HCT116 (cell line): ENCODE results near the gene BTBD9. TPM values are rescaled to one million over a fixed set of nuclear protein-coding genes. Genes with fewer than 3 reads are reported as not detected.

Experiments used
- ATAC-seq: fragments of 200-7000 bp; cut with Tn5 transposase; 2 replicates; pipeline ENCODE4 v1.9.1; 2020; ENCODE audit warnings: mild to moderate bottlenecking, moderate library complexity
- BruUV-seq: library from RNA; stranded (reverse); fragments of 400-500 nt; replicated peaks from 2 replicates; lab custom pipeline; 2021; lab: Mats Ljungman, UMichigan
- CTCF ChIA-PET: fragments of 300-600 bp; sonication (Branson Sonifier 250); formaldehyde crosslinking; loops from one replicate; lab custom pipeline; 2021; ENCODE audit warnings: antibody characterized with exemption; lab: Charles Lee
- POLR2A ChIA-PET: fragments of 300-600, 350-600 bp; sonication (Branson Sonifier 250); formaldehyde crosslinking; loops from one replicate; lab custom pipeline; 2021; ENCODE audit warnings: antibody characterized with exemption; lab: Charles Lee
- RAD21 ChIA-PET, 2 experiments: fragments of 300-600 bp; sonication (Branson Sonifier 250); formaldehyde crosslinking; loops; one replicate each; lab custom pipeline; 2023; ENCODE audit warnings: low total read pairs in 2 of 2; ENCODE audit not compliant: uncharacterized antibody in 2 of 2, unreplicated experiment in 2 of 2, low non-redundant PET in 1 of 2; lab: Charles Lee
- DNase-seq: peaks from one replicate; pipeline ENCODE4 v3.0.0-alpha.2; 2010; ENCODE audit warnings: low read depth, low spot score
- H2AFZ ChIP-seq: fragments of 200-600 bp; shearing (Covaris generic), sonication (generic); 2 replicates; pipeline ENCODE4 v1.6.1; 2017; ENCODE audit warnings: low read depth, mixed run types, mixed read lengths, antibody characterized with exemption, low read length; ENCODE audit not compliant: poor library complexity, severe bottlenecking
- H3K27ac ChIP-seq: 2 replicates; pipeline ENCODE4 v1.5.1; 2012; ENCODE audit warnings: low read depth, low read length
- H3K27me3 ChIP-seq: fragments of 200-600 bp; sonication (generic); 2 replicates; pipeline ENCODE4 v1.6.1; 2016; ENCODE audit warnings: mixed run types, low read length, mixed read lengths; ENCODE audit not compliant: insufficient read depth
- H3K36me3 ChIP-seq, 2 experiments: fragments of 200-500 bp in 1 of 2; fragments of 200-600 bp in 1 of 2; sonication (Bioruptor generic) in 1 of 2; sonication (generic) in 1 of 2; 2 replicates each; pipeline versions ENCODE4 v1.5.1 to v1.6.1; 2014 to 2016; ENCODE audit warnings: low read length in 2 of 2, inconsistent platforms in 1 of 2, mixed read lengths in 1 of 2, mixed run types in 1 of 2; ENCODE audit not compliant: insufficient read depth in 2 of 2, control insufficient read depth in 1 of 2
- H3K4me1 ChIP-seq, 2 experiments: fragments of 200-600 bp in 1 of 2; sonication (generic) in 1 of 2; 2 replicates each; pipeline versions ENCODE4 v1.5.1 to v1.6.1; 2012 to 2017; ENCODE audit warnings: low read length in 2 of 2, inconsistent platforms in 1 of 2, mild to moderate bottlenecking in 1 of 2, mixed read lengths in 1 of 2, mixed run types in 1 of 2, moderate library complexity in 1 of 2; ENCODE audit not compliant: insufficient read depth in 2 of 2, control insufficient read depth in 1 of 2
- H3K4me2 ChIP-seq: fragments of 200-600 bp; sonication (generic); 2 replicates; pipeline ENCODE4 v1.6.1; 2017; ENCODE audit warnings: mixed run types, low read length, mixed read lengths
- H3K4me3 ChIP-seq, 2 experiments: fragments of 200-600 bp in 1 of 2; sonication (generic) in 1 of 2; replicated peaks in 1 of 2; 2 replicates each; pipeline ENCODE4 v1.5.1; 2011 to 2016; ENCODE audit warnings: low read length in 2 of 2, control low read depth in 1 of 2, low read depth in 1 of 2, mild to moderate bottlenecking in 1 of 2, mixed read lengths in 1 of 2, mixed run types in 1 of 2
- H3K79me2 ChIP-seq: fragments of 200-600 bp; sonication (generic); 2 replicates; pipeline ENCODE4 v1.6.1; 2017; ENCODE audit warnings: mild to moderate bottlenecking, mixed run types, low read length, moderate library complexity, mixed read lengths; ENCODE audit not compliant: insufficient read depth
- H3K9ac ChIP-seq: fragments of 200-600 bp; sonication (generic); 2 replicates; pipeline ENCODE4 v1.6.1; 2016; ENCODE audit warnings: low read length, mixed read lengths
- H3K9me2 ChIP-seq: fragments of 200-600 bp; sonication (generic), shearing (Covaris generic); 2 replicates; pipeline ENCODE4 v1.6.1; 2017; ENCODE audit warnings: mixed run types, mild to moderate bottlenecking, moderate library complexity; ENCODE audit not compliant: insufficient read depth
- H3K9me3 ChIP-seq, 2 experiments: fragments of 200-500 bp in 1 of 2; fragments of 200-600 bp in 1 of 2; sonication (Bioruptor generic) in 1 of 2; sonication (generic) in 1 of 2; 2 replicates each; pipeline ENCODE4 v1.6.1; 2014 to 2017; ENCODE audit warnings: low read length in 2 of 2, mixed read lengths in 2 of 2, inconsistent platforms in 1 of 2, low read depth in 1 of 2, mild to moderate bottlenecking in 1 of 2, mixed run types in 1 of 2, moderate library complexity in 1 of 2; ENCODE audit not compliant: control insufficient read depth in 1 of 2, insufficient read depth in 1 of 2
- H4K20me1 ChIP-seq: fragments of 200-600 bp; sonication (generic), shearing (Covaris generic); 2 replicates; pipeline ENCODE4 v1.6.1; 2017; ENCODE audit warnings: mixed run types, mild to moderate bottlenecking, moderate library complexity; ENCODE audit not compliant: insufficient read depth
- EGR1 ChIP-seq: IDR thresholded peaks from 2 replicates; pipeline ENCODE4 v1.6.1; 2012; ENCODE audit warnings: low read depth
- ELF1 ChIP-seq: IDR thresholded peaks from 2 replicates; pipeline ENCODE4 v1.6.1; 2012; ENCODE audit warnings: low read depth, borderline replicate concordance
- FOSL1 ChIP-seq: IDR thresholded peaks from 2 replicates; pipeline ENCODE4 v1.6.1; 2012; ENCODE audit warnings: low read depth
- POLR2A ChIP-seq: IDR thresholded peaks from 2 replicates; pipeline ENCODE4 v1.7.0; 2011; ENCODE audit warnings: borderline replicate concordance; ENCODE audit not compliant: insufficient read depth, insufficient read length; ENCODE audit errors: extremely low read depth
- POLR2AphosphoS5 ChIP-seq: IDR thresholded peaks from 2 replicates; pipeline ENCODE4 v1.6.1; 2011; ENCODE audit warnings: mild to moderate bottlenecking, low read depth, low read length, moderate library complexity
- RAD21 ChIP-seq: IDR thresholded peaks from 2 replicates; pipeline ENCODE4 v1.6.1; 2012; ENCODE audit warnings: low read depth, mild to moderate bottlenecking
- SIN3A ChIP-seq: IDR thresholded peaks from 2 replicates; pipeline ENCODE4 v1.6.1; 2012; ENCODE audit warnings: low read depth
- TCF7L2 ChIP-seq: IDR thresholded peaks from 2 replicates; pipeline ENCODE4 v1.7.0; 2011; ENCODE audit warnings: borderline replicate concordance, inconsistent platforms; ENCODE audit not compliant: insufficient read depth, insufficient read length; ENCODE audit errors: extremely low read depth
- YY1 ChIP-seq: IDR thresholded peaks from 2 replicates; pipeline ENCODE4 v1.6.1; 2011; ENCODE audit warnings: low read length, low read depth, moderate library complexity, mild to moderate bottlenecking; ENCODE audit not compliant: insufficient replicate concordance; ENCODE audit errors: extremely low read depth
- ZFX ChIP-seq: fragments of 450-650 bp; IDR thresholded peaks from 2 replicates; pipeline ENCODE4 v1.6.1; 2017
- intact Hi-C: fragments of 100-400 bp; cut with micrococcal nuclease; formaldehyde crosslinking; loops from 2 replicates; pipeline ENCODE4 v1.10.0; 2022
- total RNA-seq: library from RNA; stranded (reverse); gene quantifications from one replicate; pipeline ENCODE4 v1.2.1, GENCODE V29; 2021; ENCODE audit not compliant: unreplicated experiment
- TF ChIP-seq, protein P1 (sequence below), 3 experiments: fragments of 200-600 bp in 1 of 3; sonication (generic) in 1 of 3; IDR thresholded peaks in 2 of 3; conservative IDR thresholded peaks in 1 of 3; 2 replicates each; pipeline ENCODE4 v1.5.1; 2012 to 2017; ENCODE audit warnings: low read depth in 2 of 3, low read length in 2 of 3, antibody characterized with exemption in 1 of 3, borderline replicate concordance in 1 of 3, control low read depth in 1 of 3, mild to moderate bottlenecking in 1 of 3, mixed read lengths in 1 of 3, mixed run types in 1 of 3, moderate library complexity in 1 of 3; ENCODE audit not compliant: insufficient read depth in 1 of 3
- TF ChIP-seq, protein P2 (sequence below): IDR thresholded peaks from 2 replicates; pipeline ENCODE4 v1.6.1; 2011; ENCODE audit warnings: mild to moderate bottlenecking, low read length, moderate library complexity; ENCODE audit not compliant: insufficient replicate concordance; ENCODE audit errors: extremely low read depth

BTBD9 gene
- total RNA-seq, 1 experiment from 2014 or later: 10.9 TPM

DNA sequence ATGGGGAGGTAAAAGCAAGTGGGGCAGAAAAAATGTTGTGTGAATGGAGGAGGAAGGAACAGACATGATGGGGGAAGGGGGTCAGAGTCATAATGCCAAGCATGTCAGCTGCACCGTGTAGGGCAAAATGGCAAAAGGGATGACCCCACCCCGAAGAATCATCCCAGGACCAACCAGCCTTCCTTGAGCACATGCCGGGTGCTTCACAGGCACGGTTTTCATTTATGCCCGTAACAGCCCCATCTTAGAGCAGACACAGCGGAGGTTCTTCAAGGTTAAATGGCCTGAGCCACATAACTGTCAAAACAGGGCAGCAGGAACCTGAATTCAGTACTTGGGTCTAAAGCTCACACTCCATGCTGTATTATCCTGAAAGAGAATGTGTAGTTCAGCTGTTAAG, 498.0 kb downstream of the BTBD9 start:
- H3K4me2 ChIP-seq: no peak overlapping the region
- H3K4me1 ChIP-seq: no peaks in the 10 kb centered on the region
- H3K9me3 ChIP-seq: no peaks in the 10 kb centered on the region
- DNase-seq: no peak
- H3K4me3 ChIP-seq: no peak overlapping the region
- no peaks in the 10 kb centered on the region for H3K79me2 ChIP-seq
- no peaks in the 10 kb centered on the region for H3K36me3 ChIP-seq
- no peaks in the 10 kb centered on the region for H3K9me2 ChIP-seq
- H3K9ac ChIP-seq: no peak overlapping the region
- RAD21 ChIA-PET: no interaction called here
- TF ChIP-seq SIN3A (no peak), POLR2A (no peak), FOSL1 (no peak), POLR2AphosphoS5 (no peak), ELF1 (no peak), YY1 (no peak), TCF7L2 (no peak), RAD21 (no peak), ZFX (no peak), EGR1 (no peak)
- TF ChIP-seq, protein P1, sequence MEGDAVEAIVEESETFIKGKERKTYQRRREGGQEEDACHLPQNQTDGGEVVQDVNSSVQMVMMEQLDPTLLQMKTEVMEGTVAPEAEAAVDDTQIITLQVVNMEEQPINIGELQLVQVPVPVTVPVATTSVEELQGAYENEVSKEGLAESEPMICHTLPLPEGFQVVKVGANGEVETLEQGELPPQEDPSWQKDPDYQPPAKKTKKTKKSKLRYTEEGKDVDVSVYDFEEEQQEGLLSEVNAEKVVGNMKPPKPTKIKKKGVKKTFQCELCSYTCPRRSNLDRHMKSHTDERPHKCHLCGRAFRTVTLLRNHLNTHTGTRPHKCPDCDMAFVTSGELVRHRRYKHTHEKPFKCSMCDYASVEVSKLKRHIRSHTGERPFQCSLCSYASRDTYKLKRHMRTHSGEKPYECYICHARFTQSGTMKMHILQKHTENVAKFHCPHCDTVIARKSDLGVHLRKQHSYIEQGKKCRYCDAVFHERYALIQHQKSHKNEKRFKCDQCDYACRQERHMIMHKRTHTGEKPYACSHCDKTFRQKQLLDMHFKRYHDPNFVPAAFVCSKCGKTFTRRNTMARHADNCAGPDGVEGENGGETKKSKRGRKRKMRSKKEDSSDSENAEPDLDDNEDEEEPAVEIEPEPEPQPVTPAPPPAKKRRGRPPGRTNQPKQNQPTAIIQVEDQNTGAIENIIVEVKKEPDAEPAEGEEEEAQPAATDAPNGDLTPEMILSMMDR (IDR thresholded peaks at IDR 0.05 in 2 of 3, conservative IDR thresholded peaks at IDR 0.05 in 1 of 3; ENCODE audit: borderline replicate concordance in 1 of 3, insufficient read depth in 1 of 3, low read depth in 2 of 3, low read length in 2 of 3): no peak
- TF ChIP-seq, protein P2, sequence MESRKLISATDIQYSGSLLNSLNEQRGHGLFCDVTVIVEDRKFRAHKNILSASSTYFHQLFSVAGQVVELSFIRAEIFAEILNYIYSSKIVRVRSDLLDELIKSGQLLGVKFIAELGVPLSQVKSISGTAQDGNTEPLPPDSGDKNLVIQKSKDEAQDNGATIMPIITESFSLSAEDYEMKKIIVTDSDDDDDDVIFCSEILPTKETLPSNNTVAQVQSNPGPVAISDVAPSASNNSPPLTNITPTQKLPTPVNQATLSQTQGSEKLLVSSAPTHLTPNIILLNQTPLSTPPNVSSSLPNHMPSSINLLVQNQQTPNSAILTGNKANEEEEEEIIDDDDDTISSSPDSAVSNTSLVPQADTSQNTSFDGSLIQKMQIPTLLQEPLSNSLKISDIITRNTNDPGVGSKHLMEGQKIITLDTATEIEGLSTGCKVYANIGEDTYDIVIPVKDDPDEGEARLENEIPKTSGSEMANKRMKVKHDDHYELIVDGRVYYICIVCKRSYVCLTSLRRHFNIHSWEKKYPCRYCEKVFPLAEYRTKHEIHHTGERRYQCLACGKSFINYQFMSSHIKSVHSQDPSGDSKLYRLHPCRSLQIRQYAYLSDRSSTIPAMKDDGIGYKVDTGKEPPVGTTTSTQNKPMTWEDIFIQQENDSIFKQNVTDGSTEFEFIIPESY: no peak
- TF ChIP-seq, all 23 proteins: peak for 0
- intact Hi-C loops: no loop called here
- no TSS peak for BruUV-seq
- ATAC-seq: no peak
- Histone ChIP-seq H2AFZ (no peak overlapping the region), H3K27me3 (no peaks in the 10 kb centered on the region), H4K20me1 (no peaks in the 10 kb centered on the region), H3K27ac (no peak overlapping the region)
- ChIA-PET POLR2A (no interaction called here), CTCF (no interaction called here)
